HL-60 (cell line): ENCODE data around the gene FLOT1.
A peak's percentile ranks its signal among the peaks of the same experiment; 100 is the strongest.
"Not testable (repeated sequence)": the region's sequence is repeated elsewhere in the genome, so short reads cannot be mapped to it uniquely, and the experiment has no call there.

Experiments
- DNase-seq, 2 experiments: peaks; one replicate each; pipeline ENCODE4 v3.0.0-alpha.2; 2010 to 2020; ENCODE audit warnings: low read depth in 1 of 2, low spot score in 1 of 2
- H3K27ac ChIP-seq: fragments of 250-450 bp; sonication (Bioruptor Pico); replicated peaks from 2 replicates; pipeline ENCODE4 v1.5.1; 2020; ENCODE audit warnings: mild to moderate bottlenecking, moderate library complexity
- H3K27me3 ChIP-seq: fragments of 250-450 bp; sonication (Bioruptor Pico); 2 replicates; pipeline ENCODE4 v1.5.1; 2021; ENCODE audit warnings: mild to moderate bottlenecking, moderate library complexity; ENCODE audit not compliant: insufficient read depth, poor library complexity, severe bottlenecking
- H3K4me3 ChIP-seq: replicated peaks from 2 replicates; pipeline ENCODE4 v1.5.1; 2011; ENCODE audit warnings: mild to moderate bottlenecking, control low read depth, low read length; ENCODE audit not compliant: insufficient read depth
- GABPA ChIP-seq: IDR thresholded peaks from 2 replicates; pipeline ENCODE4 v1.6.1; 2012; ENCODE audit warnings: low read depth
- POLR2AphosphoS5 ChIP-seq: IDR thresholded peaks from 2 replicates; pipeline ENCODE4 v1.6.1; 2012; ENCODE audit warnings: low read depth
- SPI1 ChIP-seq: IDR thresholded peaks from 2 replicates; pipeline ENCODE4 v1.6.1; 2012; ENCODE audit warnings: low read depth, mild to moderate bottlenecking, borderline replicate concordance
- TF ChIP-seq, protein P1 (sequence below): IDR thresholded peaks from one replicate; pipeline ENCODE4 v1.5.1; 2011; ENCODE audit warnings: low read length, control low read depth, inconsistent platforms; ENCODE audit not compliant: insufficient read depth
- TF ChIP-seq, protein P2 (sequence below): IDR thresholded peaks from 2 replicates; pipeline ENCODE4 v1.6.1; 2012; ENCODE audit warnings: low read depth; ENCODE audit not compliant: insufficient replicate concordance

The FLOT1 gene

DNA sequence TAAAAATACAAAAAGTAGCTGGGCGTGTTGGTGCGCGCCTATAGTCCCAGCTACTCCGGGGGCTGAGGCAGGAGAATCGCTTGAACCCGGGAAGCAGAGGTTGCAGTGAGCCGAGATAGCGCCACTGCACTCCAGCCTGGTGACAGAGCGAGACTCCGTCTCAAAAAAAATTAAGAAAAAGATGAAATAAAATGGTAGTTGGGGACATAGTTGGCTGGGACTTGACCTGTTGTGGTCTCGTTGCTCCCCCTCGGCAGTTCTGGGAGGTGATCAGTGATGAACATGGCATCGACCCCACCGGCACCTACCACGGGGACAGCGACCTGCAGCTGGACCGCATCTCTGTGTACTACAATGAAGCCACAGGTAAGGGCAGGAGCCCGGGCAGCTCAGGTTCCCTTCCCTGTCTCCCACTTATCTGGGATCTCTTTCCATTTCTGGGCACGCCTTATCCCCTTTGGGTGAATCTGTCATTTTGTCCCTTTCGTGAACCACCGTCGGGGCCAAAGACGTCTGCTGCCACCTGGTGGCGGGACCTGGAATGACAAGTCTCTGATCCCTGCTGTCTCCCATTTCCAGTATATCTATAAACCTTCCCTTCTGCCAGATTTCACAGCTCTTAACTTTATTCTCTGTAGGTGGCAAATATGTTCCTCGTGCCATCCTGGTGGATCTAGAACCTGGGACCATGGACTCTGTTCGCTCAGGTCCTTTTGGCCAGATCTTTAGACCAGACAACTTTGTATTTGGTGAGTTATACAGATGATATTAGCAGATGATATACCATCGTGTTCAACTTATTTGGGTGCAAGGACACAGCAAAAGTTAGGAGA is 20.0 kb downstream of the FLOT1 start:
- Histone ChIP-seq H3K27ac (peak overlapping the region; percentile 93), H3K27me3 (no peaks in the 10 kb centered on the region), H3K4me3 (peak overlapping the region; percentile 97)
- DNase-seq = peak in 1 of 2 experiments; percentile 82
- TF ChIP-seq, protein P1, sequence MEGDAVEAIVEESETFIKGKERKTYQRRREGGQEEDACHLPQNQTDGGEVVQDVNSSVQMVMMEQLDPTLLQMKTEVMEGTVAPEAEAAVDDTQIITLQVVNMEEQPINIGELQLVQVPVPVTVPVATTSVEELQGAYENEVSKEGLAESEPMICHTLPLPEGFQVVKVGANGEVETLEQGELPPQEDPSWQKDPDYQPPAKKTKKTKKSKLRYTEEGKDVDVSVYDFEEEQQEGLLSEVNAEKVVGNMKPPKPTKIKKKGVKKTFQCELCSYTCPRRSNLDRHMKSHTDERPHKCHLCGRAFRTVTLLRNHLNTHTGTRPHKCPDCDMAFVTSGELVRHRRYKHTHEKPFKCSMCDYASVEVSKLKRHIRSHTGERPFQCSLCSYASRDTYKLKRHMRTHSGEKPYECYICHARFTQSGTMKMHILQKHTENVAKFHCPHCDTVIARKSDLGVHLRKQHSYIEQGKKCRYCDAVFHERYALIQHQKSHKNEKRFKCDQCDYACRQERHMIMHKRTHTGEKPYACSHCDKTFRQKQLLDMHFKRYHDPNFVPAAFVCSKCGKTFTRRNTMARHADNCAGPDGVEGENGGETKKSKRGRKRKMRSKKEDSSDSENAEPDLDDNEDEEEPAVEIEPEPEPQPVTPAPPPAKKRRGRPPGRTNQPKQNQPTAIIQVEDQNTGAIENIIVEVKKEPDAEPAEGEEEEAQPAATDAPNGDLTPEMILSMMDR = peak; percentile 79
- TF ChIP-seq, protein P2, sequence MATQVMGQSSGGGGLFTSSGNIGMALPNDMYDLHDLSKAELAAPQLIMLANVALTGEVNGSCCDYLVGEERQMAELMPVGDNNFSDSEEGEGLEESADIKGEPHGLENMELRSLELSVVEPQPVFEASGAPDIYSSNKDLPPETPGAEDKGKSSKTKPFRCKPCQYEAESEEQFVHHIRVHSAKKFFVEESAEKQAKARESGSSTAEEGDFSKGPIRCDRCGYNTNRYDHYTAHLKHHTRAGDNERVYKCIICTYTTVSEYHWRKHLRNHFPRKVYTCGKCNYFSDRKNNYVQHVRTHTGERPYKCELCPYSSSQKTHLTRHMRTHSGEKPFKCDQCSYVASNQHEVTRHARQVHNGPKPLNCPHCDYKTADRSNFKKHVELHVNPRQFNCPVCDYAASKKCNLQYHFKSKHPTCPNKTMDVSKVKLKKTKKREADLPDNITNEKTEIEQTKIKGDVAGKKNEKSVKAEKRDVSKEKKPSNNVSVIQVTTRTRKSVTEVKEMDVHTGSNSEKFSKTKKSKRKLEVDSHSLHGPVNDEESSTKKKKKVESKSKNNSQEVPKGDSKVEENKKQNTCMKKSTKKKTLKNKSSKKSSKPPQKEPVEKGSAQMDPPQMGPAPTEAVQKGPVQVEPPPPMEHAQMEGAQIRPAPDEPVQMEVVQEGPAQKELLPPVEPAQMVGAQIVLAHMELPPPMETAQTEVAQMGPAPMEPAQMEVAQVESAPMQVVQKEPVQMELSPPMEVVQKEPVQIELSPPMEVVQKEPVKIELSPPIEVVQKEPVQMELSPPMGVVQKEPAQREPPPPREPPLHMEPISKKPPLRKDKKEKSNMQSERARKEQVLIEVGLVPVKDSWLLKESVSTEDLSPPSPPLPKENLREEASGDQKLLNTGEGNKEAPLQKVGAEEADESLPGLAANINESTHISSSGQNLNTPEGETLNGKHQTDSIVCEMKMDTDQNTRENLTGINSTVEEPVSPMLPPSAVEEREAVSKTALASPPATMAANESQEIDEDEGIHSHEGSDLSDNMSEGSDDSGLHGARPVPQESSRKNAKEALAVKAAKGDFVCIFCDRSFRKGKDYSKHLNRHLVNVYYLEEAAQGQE = peak; percentile 50
- peak; percentile 13; the same call in 1 of the 2 replicates for TF ChIP-seq POLR2AphosphoS5
- no peak for TF ChIP-seq GABPA

DNA sequence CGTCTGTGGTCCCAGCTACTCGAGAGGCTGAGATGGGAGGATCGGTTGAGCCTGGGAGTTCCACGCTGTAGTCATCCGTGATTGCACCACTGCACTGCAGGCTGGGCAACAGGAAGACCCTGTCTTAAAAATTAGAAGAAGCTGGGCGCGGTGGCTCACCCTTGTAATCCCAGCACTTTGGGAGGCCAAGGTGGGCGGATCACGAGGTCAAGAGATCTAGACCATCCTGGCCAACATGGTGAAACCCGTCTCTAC is 20.5 kb downstream of the FLOT1 start:
- peak in 1 of 2 experiments; percentile 58 for DNase-seq
- peak overlapping the region; percentile 97 for H3K4me3 ChIP-seq
- peak overlapping the region; percentile 93 for H3K27ac ChIP-seq
- H3K27me3 ChIP-seq = not testable (repeated sequence)

DNA sequence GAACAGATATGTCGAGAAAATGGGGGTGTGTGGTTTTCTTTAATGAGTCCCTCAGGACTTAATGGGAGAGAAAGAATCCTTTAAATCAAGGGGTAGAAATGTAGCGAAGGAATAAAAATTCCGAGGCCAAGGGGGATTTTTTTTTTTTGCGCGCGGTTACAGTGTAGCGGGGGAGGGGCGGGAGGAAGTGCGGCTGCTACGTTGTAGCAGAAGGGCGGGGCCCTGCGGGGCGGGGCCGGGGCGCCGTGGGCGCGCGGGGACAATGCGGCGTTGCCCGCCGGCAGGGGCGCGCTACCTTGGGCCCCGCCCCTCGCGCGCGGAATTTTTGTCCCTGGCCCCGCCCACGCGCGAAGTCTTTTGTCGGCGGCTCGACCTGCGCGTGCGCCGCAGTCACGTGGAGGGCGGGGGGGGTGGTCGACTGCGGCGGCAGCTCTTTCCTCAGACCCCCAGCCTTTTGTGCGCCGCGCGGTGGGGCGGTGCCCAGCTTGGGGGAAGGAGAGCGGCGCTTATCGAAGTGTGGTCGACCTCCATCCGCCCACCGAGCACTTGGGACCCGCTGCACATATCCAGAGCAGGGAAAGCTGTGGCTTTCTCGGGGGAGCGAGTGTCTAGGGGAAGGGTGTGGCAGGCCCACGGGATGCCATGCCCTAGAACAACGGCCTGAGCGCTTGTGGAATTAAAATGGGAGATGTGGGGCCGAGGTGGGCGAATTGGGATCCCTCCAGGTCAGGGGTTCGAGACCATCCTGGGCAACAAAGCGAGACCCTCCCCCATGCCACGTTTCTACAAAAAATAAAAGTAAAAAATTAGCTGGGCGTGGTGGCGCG is 21.1 kb downstream of the FLOT1 start:
- TF ChIP-seq GABPA = no peak
- TF ChIP-seq, protein P1 = no peak
- TF ChIP-seq SPI1 = peak; percentile 87
- peak; percentile 76 for TF ChIP-seq POLR2AphosphoS5
- Histone ChIP-seq H3K4me3 (peak overlapping the region; percentile 97), H3K27ac (peak overlapping the region; percentile 93), H3K27me3 (no peaks in the 10 kb centered on the region)
- peak; percentile 86 to 87 for DNase-seq

DNA sequence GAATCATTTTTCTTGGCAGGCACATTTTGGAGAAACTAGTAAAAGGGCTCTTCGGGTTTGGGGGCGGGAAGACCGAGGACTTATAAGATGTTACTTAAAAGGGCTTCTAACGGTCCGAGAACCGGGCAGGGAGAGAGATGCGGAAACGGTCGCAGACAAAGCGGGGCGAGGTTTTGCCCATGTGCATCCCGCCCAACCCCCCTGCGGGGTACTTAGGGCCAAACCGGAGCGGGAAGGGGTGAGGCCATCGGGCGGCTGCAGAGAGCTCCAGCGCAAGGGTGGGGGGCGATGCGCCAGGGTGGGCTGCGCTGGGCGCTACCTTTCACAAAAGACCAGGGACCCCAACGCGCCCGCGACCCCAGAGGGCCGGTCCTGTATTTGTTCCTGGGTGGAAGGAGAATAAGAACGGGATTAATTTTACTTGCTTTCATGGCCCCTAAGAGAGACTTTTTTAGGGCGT is 21.7 kb downstream of the FLOT1 start:
- Histone ChIP-seq H3K4me3 (peak overlapping the region; percentile 67), H3K27ac (peak overlapping the region; percentile 93), H3K27me3 (no peaks in the 10 kb centered on the region)
- TF ChIP-seq, protein P2 = no peak
- no peak for TF ChIP-seq GABPA
- TF ChIP-seq SPI1 = no peak
- TF ChIP-seq, protein P1 = no peak
- TF ChIP-seq POLR2AphosphoS5 = no peak
- DNase-seq = peak in 1 of 2 experiments; percentile 81
